Muscle layer of colon (tissue), 2 donors: ENCODE measurements around the gene TAPBP.
"Not testable (repeated sequence)": the region's sequence is repeated elsewhere in the genome, so short reads cannot be mapped to it uniquely, and the experiment has no call there.

Source experiments
- H3K27ac ChIP-seq: one replicate; pipeline ENCODE4 v1.7.0; 2013; ENCODE audit warnings: low read depth, mild to moderate bottlenecking, low read length, moderate library complexity
- H3K27me3 ChIP-seq, 2 donors: one replicate each; pipeline ENCODE4 v1.7.0; 2013; ENCODE audit warnings: low read length in 2 of 2, mild to moderate bottlenecking in 2 of 2; ENCODE audit not compliant: insufficient read depth in 2 of 2, control insufficient read depth in 1 of 2
- H3K36me3 ChIP-seq: one replicate; pipeline ENCODE4 v1.7.0; 2013; ENCODE audit warnings: mild to moderate bottlenecking, low read length; ENCODE audit not compliant: insufficient read depth
- H3K4me1 ChIP-seq: one replicate; pipeline ENCODE4 v1.7.0; 2013; ENCODE audit warnings: mild to moderate bottlenecking, low read length; ENCODE audit not compliant: insufficient read depth
- H3K4me3 ChIP-seq, 2 donors: one replicate each; pipeline ENCODE4 v1.7.0; 2013; ENCODE audit warnings: low read length in 2 of 2, low read depth in 1 of 2, mild to moderate bottlenecking in 1 of 2, moderate library complexity in 1 of 2
- H3K9ac ChIP-seq: one replicate; pipeline ENCODE4 v1.7.0; 2013; ENCODE audit warnings: low read length
- H3K9me3 ChIP-seq: one replicate; pipeline ENCODE4 v1.7.0; 2013; ENCODE audit warnings: mild to moderate bottlenecking, low read length
- donor health status: abdominal sarcoma.
- donor health status: Adenocarcinoma of cecum.

TAPBP gene

DNA sequence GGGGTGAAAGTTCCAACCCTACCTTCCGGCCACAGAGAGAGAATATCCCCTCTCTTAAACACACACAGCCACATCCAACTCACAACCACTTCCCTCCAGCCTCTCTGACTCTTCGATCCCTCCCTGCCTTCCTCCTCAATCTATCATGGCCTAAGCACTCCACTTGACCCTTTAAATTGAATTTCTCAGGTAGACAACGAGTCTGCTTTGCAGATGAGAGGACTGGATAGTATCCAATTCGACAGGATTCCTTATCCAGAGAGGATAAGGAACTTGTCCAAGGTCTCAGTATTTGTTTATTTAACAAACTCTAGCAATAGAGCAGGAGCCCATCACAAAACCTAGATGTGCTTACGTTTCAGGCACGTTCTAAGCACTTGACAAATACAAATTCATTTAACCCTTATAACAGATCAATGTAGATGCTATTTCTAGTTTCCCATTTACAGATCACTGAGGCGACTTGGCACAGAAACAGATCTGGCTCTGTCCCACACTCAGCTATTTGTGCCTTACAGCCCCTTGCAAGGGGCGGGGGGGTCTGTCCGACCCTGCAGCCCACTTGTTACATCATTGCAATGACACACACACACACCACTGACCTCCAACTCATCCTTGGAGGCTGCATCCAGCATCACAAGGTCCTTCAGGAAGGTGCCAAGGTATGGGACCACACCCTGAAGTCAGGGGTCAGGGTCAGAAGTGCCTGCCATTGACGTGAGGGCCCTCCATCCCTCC is 19.6 kb downstream of the TAPBP start:
- H3K4me3 ChIP-seq = no peak overlapping the region
- H3K9me3 ChIP-seq = no peaks in the 10 kb centered on the region
- peaks cover 18% of the 10 kb centered on the region for H3K4me1 ChIP-seq
- no peaks in the 10 kb centered on the region for H3K27me3 ChIP-seq
- H3K36me3 ChIP-seq = peaks cover 49% of the 10 kb centered on the region
- no peak overlapping the region for H3K9ac ChIP-seq
- no peak overlapping the region for H3K27ac ChIP-seq

DNA sequence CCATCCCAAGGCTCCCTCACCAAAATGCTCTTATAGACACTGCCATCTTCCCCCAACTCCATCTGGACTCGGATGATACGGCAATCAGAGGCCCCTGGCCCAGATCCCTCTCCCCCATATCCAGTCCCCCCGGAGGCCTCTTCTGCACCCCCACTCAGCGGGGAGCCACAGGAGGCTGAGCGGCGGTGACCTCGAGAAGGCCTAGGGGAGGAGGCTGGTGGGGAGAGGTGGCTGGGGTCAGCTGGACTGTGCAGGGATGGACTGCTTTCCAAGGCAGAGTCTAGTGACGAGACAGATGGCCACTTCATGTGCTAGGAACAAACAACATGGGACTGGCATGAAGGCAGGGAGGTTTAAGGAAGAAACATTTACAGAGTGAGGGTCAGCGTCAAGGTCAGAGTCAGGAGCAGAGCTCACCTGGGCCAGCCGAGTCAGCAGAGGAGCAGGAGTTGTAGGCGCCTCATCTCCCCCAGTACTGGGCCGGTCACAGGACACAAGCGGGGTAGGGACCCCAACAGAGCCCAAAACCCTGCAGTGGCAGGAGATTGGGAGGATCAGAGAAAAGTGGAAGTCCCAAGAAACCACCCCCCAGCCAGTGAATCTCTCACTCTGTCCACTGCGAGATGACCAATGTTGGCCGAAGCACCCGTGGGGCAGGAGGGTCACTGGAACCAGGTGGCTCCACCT is 20.7 kb downstream of the TAPBP start:
- no peaks in the 10 kb centered on the region for H3K9me3 ChIP-seq
- no peak overlapping the region for H3K27ac ChIP-seq
- no peak overlapping the region for H3K9ac ChIP-seq
- peaks cover 49% of the 10 kb centered on the region for H3K36me3 ChIP-seq
- H3K4me1 ChIP-seq = peaks cover 23% of the 10 kb centered on the region
- no peak overlapping the region for H3K4me3 ChIP-seq
- H3K27me3 ChIP-seq = no peaks in the 10 kb centered on the region

DNA sequence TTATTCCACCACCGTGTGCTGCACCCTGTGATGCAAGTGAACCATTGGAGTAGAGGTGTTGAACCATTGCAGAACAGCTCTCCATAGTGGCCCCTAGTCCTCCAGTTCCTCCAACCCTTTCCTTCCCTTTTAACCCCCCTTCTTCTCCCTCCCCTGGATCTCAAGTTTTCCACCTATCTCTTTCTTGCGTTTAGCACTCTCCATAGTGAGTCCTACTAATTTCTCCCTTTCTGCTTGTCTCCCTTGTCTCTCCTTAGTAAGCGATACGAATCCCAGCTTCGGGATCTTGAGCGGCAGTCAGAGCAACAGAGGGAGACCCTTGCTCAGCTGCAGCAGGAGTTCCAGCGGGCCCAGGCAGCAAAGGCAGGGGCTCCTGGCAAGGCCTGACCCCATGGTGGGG is 23.4 kb downstream of the TAPBP start:
- H3K27me3 ChIP-seq = no peaks in the 10 kb centered on the region
- H3K4me1 ChIP-seq = peaks cover 19% of the 10 kb centered on the region
- H3K9ac ChIP-seq = peak overlapping the region; percentile 65
- no peaks in the 10 kb centered on the region for H3K9me3 ChIP-seq
- H3K27ac ChIP-seq = no peak overlapping the region
- peak overlapping the region in 1 of 2 donors; percentile 79 for H3K4me3 ChIP-seq
- H3K36me3 ChIP-seq = peaks cover 54% of the 10 kb centered on the region

DNA sequence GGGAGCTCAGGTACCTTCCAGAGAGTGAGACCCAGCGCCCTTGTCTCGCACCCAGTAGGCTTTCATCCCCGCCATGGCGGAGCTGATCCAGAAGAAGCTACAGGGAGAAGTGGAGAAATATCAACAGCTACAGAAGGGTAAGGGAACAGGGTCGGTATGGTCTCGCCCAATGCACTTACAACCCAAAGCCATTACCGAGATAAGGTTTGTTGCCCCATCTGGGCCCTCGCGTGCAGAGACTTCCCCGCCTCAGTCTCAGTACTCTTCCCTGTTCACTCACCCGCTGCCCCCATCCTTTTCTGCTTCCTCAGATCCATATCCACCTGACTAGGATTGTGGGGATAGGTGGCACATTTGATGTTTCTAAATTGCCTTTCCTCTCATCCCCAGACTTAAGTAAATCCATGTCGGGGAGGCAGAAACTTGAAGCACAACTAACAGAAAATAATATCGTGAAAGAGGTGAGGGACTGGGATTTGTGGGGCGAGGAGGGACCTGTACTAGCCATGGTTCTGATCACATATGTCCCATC is 24.0 kb downstream of the TAPBP start:
- peak overlapping the region; percentile 79 to 83 for H3K4me3 ChIP-seq
- H3K36me3 ChIP-seq = peaks cover 51% of the 10 kb centered on the region
- H3K9me3 ChIP-seq = no peaks in the 10 kb centered on the region
- no peaks in the 10 kb centered on the region for H3K27me3 ChIP-seq
- peak overlapping the region; percentile 91 for H3K27ac ChIP-seq
- peaks cover 19% of the 10 kb centered on the region for H3K4me1 ChIP-seq
- peak overlapping the region; percentile 65 for H3K9ac ChIP-seq

DNA sequence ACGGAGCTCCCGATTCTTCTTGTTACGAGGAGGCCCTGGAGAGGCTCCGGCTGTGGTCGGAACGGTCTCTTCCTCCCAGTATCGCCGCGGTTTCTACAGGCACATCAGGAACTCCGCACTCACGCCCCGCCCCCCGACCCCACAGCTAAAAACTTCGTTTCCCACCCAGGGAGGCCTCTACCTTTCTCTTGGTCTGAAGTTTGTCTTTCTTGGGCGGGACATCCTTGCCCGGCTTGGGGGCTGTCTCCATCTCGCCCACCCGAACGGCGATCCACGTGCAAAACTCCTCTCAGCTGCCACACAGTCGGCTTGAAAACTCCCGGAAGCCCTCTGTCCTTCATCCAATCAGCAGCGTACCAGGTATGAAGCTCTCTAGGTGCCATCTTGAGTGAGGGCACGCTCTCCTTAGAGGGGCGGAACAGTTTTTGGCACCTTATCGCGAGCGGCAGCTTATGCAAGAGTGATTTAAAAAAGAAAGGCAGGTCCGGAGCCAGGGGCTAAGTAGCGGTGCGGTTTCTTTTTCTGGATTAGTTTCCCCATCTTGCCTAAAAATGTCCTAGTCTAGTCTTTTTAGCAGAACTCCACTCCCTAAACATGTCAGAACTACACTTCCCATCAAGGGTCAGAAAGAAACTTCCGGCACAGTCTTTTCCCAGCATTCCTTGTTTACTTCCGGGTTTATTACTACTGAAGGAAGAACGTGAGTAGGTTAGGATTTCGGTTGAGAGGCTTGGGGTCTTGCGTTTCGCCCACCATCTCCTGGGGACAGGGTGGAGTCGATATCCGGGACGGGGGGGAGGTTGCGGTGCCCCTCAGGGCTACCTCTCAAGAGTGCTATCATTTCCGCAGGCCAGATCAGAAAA is 24.7 kb downstream of the TAPBP start, which contains the start of the genes PFDN6 and WDR46:
Gene PFDN6 (plus strand): TSS at position 681 of the 863 bp plus-strand sequence. CDS start 256 bp downstream, outside the sequence.
Gene WDR46 (minus strand): TSS at position 319 of the 863 bp plus-strand sequence. CDS start 69 bp downstream, at position 250.
- H3K9me3 ChIP-seq = no peaks in the 10 kb centered on the region
- no peaks in the 10 kb centered on the region for H3K27me3 ChIP-seq
- H3K36me3 ChIP-seq = peaks cover 50% of the 10 kb centered on the region
- H3K9ac ChIP-seq = peak within 1 kb of the TSS; percentile 65
- H3K4me3 ChIP-seq = peak within 1 kb of the TSS; percentile 79 to 83
- peaks cover 19% of the 10 kb centered on the region for H3K4me1 ChIP-seq
- H3K27ac ChIP-seq = peak within 1 kb of the TSS; percentile 91

DNA sequence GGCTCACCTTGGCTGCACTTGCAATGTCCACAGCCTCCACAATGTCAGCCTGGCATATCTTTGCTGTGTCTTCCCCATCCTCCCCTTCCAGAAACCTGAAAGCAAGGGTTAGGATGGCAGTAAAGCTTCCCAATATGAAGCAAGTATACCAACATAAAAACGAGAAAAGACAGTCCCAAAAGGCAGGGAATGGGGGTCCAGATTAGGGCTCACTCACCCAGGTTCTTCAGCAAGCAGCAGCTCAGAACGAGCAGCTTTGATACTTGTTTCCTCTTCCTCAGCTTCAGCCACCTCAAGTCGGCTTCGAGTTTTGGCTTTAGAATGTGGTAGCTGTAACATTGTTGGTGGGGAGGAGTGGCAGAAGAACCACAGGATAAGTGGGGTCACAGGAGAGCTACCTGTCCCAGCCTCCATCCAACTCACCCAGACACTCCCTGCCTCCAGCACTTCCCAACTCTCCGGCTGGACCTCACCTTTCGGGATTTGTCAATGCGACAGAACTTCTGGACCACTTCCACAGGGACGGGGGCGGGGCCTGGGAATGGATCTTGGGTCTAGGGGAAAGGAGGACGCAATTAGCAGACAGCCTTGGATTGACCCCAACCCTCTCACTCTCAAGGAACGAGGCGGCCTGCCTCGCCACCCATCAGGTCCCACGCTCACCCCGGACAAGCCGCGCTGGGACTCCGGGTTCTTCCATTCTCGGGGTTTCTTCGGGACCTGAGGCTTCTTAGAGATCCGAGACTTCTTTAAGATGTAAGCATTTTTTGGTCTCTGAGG is 25.5 kb downstream of the TAPBP start:
- peak overlapping the region; percentile 91 for H3K27ac ChIP-seq
- no peaks in the 10 kb centered on the region for H3K27me3 ChIP-seq
- no peaks in the 10 kb centered on the region for H3K9me3 ChIP-seq
- H3K4me3 ChIP-seq = peak overlapping the region; percentile 79 to 83
- peaks cover 19% of the 10 kb centered on the region for H3K4me1 ChIP-seq
- peaks cover 50% of the 10 kb centered on the region for H3K36me3 ChIP-seq
- peak overlapping the region; percentile 65 for H3K9ac ChIP-seq

DNA sequence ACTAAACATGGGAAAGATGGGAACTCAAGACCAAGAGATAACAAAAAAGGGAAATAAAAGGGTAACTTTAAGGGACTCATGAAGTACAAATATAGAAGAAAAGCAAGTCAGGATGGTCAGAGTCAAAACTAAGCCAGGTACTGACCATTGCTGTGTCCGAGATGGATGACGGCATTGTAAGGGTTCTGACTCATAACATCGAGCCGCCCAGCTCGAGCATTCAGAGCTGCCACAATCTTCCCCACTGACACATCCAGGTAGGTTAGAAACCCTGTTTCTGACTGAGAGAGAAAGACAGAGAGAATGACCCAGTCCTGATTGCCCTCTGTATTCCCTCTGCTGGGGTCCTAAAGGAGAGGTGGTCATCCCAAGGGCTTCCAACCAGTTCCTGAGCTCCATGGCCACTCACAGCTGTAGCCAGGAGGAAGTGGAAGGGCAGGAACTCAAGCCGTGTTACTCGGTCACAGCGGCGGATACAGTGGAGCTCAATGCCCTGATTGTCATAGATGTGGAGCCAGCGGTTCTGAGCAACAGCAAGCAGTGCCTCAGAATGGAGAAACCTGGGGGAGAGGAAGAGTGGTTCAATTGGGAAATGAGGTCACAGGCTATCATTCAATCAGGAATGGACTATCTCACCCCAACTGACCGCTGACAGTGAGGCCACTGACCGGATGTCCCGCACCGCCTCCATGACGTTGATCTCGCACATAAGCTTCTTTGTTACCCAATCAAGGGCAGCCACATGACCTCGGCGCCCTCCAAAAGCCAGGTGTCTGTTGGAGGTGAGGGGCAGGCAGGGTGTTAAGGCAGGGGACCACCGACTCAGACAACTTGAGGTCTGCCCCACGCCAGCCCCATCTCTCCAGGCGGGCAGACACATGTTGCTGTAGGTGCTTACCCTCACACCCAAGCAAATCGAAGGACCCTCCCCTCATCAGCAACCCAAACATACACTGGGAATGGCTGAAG is 26.6 kb downstream of the TAPBP start:
- H3K9ac ChIP-seq = no peak overlapping the region
- H3K27ac ChIP-seq = no peak overlapping the region
- peaks cover 45% of the 10 kb centered on the region for H3K36me3 ChIP-seq
- H3K9me3 ChIP-seq = no peaks in the 10 kb centered on the region
- H3K4me1 ChIP-seq = peaks cover 19% of the 10 kb centered on the region
- H3K4me3 ChIP-seq = no peak overlapping the region
- no peaks in the 10 kb centered on the region for H3K27me3 ChIP-seq

DNA sequence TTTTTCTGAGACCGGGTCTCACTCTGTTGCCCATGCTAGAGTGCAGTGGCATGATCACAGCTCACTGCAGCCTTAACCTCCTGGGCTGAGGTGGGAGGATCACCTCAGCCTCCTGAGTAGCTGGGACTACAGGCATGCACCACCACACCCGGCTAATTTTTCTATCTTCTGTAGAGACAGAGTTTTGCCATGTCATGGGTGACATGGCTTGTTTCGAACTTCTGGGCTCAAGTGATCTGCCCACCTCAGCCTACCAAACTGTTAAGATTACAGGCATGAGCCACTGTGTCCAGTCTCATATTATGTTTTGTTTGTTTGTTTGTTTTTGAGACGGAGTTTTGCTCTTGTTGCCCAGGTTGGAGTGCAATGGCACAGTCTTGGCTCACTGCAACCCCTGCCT is 28.7 kb downstream of the TAPBP start:
- H3K4me3 ChIP-seq, H3K27me3 ChIP-seq, H3K9me3 ChIP-seq, H3K9ac ChIP-seq, H3K27ac ChIP-seq: not testable (repeated sequence)
- Histone ChIP-seq H3K36me3 (peaks cover 39% of the 10 kb centered on the region), H3K4me1 (peaks cover 16% of the 10 kb centered on the region)

DNA sequence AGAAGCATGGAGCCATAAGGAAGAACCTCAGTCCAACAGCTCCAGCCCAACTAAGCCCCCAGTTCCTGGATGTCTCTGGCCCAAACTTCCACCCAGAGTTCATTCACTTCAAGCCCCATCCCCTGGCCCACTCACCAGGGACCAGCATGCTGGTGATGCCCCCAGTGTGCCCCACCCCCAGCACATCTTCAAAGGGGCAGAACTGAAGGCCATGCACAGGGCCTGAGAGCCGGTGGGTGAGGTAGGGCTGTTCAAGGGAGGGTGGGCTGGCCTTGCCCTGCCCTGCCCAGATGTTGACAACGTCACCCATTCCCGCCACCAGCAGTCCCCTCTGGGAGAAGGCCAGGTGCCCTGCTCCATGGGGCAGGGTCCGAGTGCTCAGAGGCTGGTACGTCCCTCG is 33.3 kb downstream of the TAPBP start:
- Histone ChIP-seq H3K9ac (no peak overlapping the region), H3K4me1 (peaks cover 20% of the 10 kb centered on the region), H3K9me3 (no peaks in the 10 kb centered on the region), H3K4me3 (no peak overlapping the region), H3K27me3 (no peaks in the 10 kb centered on the region), H3K27ac (no peak overlapping the region), H3K36me3 (peaks cover 43% of the 10 kb centered on the region)
